HS-27A (cell line): Measurements from ENCODE around the gene SPRN.
A peak's percentile ranks its signal among the peaks of the same experiment; 100 is the strongest.
"Not testable (repeated sequence)": the region's sequence is repeated elsewhere in the genome, so short reads cannot be mapped to it uniquely, and the experiment has no call there.

ENCODE experiments used
- DNase-seq: peaks from one replicate; pipeline ENCODE4 v3.0.0-alpha.2; 2012; ENCODE audit warnings: low read depth, missing footprints

The SPRN gene

DNA sequence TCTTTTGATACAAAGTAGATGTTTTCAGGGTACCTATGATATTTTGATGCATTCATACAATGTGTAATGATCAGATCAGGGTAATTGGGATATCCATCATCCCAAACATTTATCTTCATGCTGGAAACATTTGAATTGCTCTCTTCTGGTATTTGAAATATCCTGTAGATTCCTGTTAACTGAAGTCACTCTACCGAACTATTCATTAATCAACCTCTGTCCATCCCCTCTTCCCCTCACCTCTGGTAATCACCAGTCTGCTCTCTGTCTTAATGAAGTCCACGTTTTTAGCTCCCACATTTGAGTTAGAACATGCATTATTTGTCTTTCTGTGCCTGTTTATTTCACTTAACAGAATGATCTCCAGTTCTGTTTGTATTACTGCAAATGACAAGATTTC lies 19.2 kb downstream of the SPRN start:
- DNase-seq, result no peak

DNA sequence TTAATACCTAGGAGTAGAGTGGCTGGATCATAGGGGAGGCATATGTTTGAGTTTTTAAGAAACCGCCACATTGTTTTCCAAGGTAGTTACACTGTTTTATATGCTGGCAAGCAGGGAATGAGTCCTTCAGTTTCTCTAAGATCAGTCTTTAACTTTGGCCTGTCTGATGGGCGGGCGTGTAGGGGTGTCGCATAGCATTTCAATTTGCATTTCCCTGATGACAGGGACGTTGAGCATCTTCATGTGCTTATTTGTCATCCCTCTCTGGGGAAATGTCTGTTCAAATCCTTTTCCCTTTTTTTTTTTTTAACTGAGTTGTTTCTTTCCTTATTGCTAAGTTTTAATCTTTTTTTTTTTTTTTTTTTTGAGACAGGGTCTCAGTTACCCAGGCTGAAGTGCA lies 20.6 kb downstream of the SPRN start:
- DNase-seq, result no peak

DNA sequence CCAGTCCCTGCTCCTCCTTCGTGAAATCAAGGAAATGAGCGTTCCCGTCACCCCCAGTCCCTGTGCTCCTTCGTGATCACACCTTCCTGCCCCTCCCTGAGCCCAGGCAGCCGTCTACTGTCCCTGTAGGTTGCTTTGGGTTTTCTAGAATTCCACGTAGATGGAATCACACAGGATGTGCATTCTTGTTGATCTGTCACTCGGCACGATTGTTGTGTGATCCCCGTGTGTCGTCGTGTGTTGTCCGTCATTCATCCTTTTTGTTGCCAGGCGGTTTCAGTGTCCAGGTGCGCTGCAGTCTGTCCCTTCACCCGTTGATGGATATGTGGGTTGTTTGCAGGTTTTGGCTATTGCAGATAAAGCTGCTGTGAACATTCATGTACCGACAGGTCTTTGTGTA lies 21.1 kb downstream of the SPRN start:
- no peak for DNase-seq

DNA sequence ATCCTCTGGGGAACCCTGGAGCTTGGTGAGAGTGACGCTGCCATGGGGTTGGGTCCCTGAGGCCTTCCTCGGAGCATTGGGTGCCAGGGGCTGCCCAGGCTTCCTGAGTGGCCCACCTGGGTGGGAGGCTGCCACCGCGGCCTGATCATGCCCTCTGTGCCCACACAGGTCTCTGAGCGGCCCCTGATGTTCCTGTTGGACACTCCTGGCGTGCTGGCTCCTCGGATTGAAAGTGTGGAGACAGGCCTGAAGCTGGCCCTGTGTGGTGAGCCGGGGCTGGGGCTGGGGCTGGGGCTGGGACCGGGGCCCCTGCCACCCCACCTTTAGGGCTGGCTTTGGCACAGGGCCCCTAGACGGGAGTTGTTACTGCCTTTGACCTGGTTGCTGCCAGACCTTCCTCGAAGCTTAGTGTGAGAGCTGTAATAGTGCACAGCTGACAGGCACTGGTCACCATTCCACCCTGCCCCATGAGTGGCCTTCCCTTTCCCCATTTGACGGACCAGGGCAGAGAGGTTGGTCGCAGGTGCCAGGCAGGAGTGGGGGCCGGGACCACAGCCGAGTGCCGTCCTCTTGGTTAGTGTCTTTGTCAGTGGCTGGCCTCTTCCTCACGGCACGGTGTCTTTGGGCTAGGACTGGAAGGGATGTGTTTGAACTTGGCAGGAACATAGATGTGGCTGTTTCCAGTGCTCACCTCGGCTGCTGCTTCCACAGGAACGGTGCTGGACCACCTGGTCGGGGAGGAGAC lies 22.3 kb downstream of the SPRN start:
- DNase-seq, result no peak

DNA sequence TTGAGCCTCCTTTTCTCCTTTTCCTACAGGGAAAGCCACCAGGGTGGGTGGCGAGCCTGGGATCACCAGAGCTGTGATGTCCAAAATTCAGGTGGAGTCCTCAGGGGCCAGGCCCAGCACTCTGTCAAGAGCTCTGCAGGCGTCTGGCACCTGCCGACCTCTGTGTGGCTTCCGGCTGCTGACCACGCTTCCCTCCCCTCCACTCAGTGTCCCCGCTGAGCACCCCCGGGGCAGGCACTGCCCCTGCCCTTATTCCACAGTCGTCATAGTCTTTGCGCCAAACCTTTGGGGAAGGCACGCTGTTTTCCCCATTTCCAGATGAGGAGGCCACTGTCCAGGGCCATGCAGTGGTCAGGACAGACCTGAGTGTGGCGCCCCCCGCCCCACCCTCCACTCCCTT lies 22.9 kb downstream of the SPRN start:
- no peak for DNase-seq

DNA sequence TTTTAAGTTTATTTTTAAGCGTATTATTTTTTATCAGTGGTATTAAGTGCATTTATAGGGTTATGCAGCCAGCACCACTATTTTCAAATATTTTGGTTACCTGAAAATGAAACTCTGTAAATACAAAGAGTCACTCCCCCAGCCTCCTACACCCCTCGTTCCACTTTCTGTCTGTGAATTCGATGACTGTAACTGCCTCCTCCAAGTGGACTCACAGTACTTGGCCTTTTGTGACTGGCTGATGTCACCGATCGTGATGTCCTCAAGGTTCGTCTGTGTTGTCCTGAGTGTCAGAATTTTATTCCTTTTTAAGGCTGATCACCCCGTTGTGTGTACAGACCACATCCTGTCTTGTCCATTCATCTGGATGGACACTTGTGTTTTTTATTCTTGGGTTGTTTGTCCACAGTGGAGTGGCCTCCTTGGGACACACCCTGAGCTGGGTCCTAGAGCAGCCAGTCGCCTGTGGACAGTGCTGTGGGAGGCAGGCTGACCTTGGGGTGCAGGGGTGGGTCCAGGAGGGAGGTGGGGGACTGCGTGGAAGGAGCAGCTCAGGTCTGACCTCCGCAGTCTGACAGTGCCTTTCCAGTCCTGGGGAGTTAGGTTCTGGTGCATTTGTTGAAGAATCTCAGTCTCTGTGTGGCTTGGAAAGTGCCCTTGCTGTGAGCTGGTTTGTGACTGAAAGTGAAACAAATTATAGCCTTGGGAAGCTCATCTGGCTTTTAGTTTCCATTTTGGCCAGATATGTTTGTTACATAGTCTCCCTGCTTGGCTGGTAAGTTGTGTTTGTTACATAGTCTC lies 23.6 kb downstream of the SPRN start:
- DNase-seq, result no peak

DNA sequence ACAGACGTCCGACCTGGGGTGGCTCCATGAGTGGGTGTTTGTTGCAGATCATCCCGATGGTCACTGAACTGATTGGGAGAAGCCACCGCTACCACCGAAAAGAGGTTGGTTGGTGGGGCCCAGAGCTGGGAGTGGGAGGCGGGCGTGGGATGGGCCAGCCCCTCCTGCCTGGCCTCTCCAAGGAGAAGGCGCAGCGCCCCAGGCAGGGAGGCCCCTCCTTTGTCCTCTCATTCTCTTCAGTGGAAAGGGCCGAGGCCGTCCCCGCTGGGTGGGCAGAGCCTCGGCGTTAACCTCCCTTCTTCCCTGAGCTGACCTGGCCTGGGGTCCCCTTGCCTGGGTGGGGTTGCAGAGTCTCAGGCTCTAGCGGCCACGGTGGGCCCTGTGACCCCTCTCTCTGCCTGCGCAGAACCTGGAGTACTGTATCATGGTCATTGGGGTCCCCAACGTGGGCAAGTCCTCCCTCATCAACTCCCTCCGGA lies 25.3 kb downstream of the SPRN start:
- no peak for DNase-seq

DNA sequence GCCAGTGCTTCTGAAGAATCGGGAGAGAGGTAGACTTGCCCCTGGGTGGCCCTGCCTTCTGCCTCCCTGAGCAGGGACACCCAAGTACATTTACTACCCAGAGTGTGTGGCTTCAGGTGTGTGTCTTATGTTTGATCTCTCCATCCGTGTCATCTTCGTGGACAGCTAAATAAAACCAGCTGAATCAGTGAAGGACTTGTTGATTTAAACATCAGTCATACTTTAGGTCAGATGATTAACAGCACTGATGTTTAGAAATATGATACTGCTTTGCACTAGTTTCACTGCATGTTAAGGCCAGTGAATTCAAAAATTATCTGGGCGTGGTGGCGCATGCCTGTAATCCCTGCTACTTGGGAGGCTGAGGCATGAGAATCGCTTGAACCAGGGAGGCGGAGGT lies 26.5 kb downstream of the SPRN start:
- DNase-seq, result no peak

DNA sequence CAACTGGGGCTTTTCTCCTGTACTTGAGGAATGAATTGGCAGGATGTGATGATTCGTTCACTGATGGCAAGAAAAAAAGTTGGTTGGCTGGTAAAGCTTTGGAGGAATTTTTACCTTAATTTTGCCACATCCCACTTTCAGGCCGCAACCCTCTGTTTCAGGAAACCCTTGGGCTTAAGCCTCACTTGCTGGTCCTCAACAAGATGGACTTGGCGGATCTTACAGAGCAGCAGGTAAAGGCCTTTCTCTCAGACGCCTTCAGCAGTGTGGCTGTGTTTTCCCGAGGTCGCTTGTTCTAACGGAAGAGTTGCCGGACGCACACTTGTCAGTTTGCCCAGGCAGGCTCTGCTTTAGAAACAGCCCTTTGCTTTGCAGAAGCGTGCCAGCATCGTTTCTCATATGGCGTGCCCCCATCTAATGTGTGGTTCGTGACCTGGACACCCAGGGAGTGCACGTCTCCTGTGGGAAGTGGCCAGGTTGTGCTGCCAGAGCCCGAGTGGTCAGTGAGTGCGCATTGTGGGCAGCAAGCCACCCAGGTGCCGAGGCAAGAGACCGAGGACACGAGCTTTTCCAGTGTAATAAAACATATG lies 28.3 kb downstream of the SPRN start:
- no peak for DNase-seq

DNA sequence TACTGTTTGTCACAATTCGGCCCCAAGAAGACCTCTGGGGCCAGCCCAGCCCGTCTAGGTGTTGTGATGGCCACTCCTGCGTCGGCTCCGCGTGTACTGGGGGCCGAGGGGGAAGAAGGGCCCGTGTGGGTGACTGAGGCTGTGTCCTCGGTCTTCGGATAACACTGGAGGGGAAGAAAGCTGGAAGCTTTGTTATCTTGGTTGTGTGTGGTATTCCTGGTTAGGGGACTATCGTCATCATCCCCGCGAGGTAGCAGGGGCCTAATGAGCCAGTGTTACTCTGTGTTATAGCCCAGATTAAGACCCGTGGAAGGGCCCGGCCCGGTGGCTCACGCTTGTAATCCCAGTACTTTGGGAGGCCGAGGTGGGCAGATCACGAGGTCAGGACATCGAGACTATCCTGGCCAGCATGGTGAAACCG lies 29.6 kb downstream of the SPRN start:
- DNase-seq, result no peak

DNA sequence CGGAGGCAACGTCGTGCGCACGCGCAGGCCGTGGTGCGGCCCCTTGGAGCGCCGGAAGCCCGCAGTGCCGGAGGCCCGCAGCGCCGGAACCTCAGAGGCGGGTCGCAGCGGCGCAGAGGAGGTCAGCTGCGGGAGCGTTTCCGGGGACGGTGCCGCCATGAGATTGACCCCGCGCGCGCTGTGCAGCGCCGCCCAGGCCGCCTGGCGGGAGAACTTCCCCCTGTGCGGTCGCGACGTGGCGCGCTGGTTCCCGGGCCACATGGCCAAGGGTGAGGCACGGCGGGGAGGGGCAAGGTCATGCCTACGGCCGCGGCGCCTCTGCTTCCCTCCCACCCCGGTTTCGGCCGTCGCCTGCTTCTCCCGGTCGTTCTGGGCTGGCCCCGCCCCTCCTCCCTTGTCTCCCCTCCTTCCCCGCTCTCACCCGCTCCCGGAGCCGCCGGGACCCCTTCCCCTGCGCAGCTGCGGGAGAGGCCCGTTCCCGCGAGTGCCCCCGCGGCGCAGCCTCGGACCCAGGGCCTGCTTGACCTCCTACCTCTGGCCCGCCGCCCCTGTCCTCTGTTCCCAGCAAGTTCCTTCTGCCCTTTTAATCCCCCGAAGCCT lies 30.3 kb downstream of the SPRN start, which contains the start of gene MTG1:
Gene MTG1 (plus strand): TSS at position 94 of the 600 bp plus-strand sequence. CDS start 64 bp downstream, at position 158.
- peak; percentile 46 for DNase-seq

DNA sequence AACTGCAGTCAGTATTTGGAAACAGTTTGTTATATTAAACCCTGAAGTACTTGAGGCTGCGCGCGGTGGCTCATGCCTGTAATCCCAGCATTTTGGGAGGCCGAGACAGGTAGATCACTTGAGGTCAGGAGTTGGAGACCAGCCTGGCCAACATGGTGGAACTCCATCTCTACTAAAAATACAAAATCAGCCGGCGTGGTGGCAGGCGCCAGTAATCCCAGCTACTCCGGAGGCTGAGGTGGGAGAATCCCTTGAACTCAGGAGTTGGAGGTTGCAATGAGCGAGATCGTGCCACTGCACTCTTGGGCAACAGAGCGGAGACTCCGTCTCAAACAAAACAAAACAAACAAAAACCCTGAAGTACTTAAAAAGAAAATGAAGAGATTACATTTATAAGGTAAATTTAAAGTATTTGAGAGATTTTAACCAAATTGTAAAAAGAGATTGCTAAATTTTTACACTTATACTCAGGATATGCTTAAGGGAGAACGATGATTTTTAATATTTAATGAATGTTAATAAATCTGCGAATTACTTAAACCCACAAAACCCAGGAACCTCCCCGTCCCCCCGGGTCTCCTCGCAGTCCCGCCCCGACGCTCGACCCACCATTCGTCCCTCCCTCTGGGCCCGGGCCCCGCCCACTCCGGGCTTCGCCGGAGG lies 30.9 kb downstream of the SPRN start:
- DNase-seq, result no peak

DNA sequence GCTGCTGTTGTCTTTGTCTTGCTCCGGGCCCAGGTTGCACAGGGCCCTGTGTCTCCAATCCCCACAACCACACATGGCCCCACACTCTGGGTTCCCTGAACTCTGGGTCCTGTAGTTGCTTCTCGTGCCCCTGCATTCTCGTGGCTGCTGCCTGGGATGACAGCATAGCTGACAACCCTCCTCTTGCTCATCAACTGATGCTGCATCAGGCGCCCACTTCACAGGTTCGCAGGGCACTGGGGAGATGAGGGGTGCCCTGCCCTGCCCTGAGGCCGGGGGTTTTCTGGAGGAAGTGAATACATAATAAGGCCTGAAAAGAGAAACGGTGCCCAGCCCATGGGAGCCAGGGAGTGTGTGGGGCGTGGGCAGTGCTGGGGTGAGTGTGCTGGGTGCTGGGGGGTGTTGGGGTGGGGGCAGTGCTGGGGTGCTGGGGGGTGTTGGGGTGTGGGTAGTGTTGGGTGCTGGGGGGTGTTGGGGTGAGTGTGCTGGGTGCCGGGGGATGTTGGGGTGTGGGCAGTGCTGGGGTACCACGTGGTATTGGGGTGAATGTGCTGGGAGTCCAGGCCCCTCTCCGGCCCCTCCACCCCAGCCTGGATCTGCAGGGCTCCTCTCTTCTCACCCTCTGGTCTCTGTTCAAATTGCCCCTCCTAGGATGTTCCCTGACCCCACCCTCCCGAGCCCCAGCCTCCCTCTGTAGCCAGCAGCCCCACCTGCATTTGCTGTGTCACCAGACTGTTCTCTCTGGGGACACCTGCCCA lies 32.5 kb downstream of the SPRN start:
- no peak for DNase-seq

DNA sequence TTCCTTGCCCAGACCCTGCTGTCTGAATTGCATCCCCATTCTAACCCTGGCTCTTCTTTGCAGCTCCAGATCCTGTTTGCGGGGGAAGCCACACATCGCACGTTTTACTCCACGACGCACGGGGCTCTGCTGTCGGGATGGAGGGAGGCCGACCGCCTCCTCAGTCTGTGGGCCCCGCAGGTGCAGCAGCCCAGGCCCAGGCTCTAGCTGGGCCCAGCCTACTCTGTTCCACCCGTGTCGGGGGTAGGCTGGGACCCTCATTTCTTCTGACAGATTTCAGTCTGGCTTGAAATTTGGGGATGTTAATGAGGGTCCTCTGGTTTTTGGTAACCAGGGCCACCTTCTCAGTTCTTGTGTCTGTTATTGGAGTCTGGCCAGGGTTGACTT lies 33.2 kb downstream of the SPRN start:
- DNase-seq, result no peak

DNA sequence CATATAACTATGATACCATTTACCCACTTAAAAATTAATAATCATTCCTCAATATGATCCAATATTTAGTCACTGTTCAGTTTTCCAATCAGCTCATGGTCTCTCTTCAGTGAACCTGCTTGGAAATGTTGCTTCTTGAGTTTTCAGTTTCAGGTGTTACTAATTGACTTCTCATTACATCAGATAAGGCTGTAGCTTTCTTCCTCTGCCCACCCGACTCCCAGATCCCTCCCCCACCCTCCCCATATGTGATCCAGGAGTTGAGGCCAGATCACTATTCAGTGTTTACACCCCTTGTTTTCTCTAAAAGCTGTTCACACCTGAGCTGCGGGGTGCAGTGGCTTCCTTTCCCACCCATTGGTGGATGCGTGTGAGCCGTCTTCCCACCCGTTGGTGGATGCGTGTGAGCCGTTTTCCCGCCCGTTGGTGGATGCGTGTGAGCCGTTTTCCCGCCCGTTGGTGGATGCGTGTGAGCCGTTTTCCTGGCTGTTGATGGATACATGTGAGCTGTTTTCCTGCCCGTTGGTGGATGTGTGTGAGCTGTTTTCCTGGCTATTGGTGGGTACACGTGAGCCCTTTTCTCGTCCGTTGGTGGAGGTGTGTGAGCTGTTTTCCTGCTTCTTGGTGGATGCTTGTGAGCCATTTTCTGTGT lies 33.7 kb downstream of the SPRN start:
- no peak for DNase-seq

DNA sequence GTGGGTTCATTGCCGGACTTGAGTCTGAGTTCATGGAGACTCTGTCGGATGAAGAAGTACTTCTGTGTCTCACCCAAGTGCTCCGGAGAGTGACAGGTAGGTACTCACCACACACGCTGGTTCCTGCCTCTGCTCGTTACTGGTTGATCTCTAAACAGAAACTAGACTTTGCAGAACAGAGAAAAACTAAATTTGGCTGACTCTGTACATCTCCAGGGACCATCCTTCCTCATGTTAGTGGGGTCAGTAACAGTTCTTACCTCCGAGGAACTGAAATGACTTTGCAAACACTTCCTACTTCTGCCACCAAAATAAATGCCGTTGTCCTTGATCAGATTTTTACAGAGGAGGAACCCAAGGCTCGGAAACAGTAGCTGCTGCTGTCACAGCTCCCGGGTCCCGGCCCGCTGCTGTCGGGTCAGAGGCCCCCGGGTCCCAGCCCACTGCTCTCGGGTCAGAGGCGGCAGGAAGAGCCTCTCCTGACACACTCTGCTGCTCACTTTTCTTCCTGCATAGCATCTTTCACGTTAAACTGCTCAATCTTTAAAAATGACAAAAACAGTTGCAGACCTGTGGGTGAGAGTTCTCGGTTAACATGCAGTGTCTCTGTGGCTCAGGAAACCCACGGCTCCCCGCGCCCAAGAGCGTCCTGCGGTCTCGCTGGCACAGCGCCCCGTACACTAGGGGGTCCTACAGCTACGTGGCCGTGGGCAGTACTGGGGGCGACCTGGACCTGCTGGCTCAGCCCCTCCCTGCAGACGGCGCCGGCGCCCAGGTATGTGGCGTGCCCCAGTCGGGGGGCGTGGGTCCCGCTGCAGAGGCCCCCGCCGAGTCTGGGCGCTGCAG lies 35.2 kb downstream of the SPRN start:
- DNase-seq, result no peak

DNA sequence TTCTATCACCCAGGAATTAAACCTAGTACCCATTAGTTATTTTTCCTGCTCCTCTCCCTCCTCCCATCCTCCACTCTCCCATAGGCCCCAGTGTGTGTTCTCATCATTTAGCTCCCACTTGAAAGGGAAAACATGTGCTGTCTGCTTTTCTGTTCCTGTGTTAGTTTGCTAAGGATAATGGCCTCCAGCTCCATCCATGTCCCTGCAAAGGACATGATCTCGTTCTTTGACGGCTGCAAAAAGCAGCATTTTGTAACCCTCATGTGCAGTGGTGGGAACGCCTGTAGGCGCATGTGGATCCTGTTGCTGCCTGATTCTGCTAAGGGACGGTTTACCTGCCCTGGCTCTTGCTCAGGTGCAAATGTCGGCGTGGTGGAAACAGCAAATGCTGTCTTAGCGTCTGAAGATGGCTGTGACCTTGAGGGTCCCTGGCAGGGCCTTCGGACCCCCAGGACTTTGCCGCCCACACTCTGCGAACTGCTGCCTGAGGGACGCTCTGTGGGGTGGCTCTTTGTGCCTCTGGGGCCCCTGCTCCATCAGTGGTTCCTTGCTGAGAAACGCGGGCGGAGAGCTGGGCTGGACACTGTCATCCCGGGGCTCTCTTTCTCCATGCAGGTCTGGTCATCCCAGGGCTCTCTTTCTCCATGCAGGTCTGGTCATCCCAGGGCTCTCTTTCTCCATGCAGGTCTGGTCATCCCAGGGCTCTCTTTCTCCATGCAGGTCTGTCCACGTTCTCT lies 36.0 kb downstream of the SPRN start:
- DNase-seq, result no peak

DNA sequence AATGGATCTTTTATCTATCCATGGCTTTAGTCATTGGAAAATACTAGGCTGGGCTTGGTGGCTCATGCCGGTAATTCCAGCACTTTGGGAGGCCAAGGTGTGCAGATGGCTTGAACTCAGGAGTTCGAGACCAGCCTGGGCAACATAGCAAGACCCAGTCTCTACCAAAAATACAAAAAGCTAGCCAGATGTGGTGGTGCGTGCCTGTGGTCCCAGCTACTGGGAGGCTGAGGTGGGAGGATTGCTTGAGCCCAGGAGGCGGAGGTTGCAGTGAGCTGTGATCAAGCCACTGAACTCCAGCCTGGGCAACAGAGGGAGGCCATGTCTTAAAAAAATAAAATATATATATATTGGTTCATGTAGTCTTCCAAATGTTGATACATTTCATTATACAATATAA lies 37.5 kb downstream of the SPRN start:
- not testable (repeated sequence) for DNase-seq

DNA sequence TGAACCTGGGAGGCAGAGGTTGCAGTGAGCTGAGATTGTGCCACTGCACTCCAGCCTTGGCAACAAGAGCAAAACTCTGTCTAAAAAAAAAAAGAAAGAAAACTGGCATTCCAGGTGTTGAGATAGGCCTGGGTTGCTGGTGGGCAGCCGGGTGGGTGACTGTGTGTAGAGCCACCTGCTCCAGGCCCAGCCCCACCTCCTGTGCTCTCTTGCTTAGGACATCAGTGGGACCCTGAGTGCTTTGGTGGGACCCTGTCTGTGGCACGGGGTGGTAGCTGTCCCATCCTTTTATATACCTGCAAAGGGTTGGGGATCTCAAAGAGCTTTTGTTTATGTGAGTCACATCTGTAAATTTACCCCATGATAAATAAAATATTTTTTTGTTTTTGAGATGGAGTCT lies 39.2 kb downstream of the SPRN start:
- no peak for DNase-seq
